GM12892 (cell line): Measurements from ENCODE around the gene LIF.

ENCODE experiments used
- POLR2A ChIP-seq: IDR thresholded peaks from 2 replicates; pipeline ENCODE4 v1.6.1; 2011; ENCODE audit warnings: low read depth, low read length, control low read depth
- TAF1 ChIP-seq: IDR thresholded peaks from 2 replicates; pipeline ENCODE4 v1.6.1; 2011; ENCODE audit warnings: low read depth, mild to moderate bottlenecking, control low read depth, low read length, borderline replicate concordance

- TF ChIP-seq POLR2A = no peak
- TF ChIP-seq TAF1 = no peak
Observed at GRCh38 chr22:30272781-30273601, 26.4 kb upstream of the LIF start.
